ENCODE data around the gene CFTR. TPM values are rescaled to one million over a fixed set of nuclear protein-coding genes. Genes with fewer than 3 reads are reported as not detected.

The CFTR gene
- total RNA-seq, 1 experiment from 2014 or later: 1.2 TPM

- H3T11ph ChIP-seq (ENCODE audit: low read length): no peak overlapping the region
- TF ChIP-seq CTCF (conservative IDR thresholded peaks at IDR 0.05): no peak
- no peak overlapping the region for H3K9ac ChIP-seq (ENCODE audit: extremely low read depth, insufficient read length, low read length)
- no peak overlapping the region for H3K14ac ChIP-seq (ENCODE audit: insufficient read depth, low read length)
- no peaks in the 10 kb centered on the region for H4K20me1 ChIP-seq (ENCODE audit: control insufficient read depth, insufficient read depth, insufficient read length)
- H3K23ac ChIP-seq (ENCODE audit: insufficient read length, low read depth, low read length): no peak overlapping the region
- Mint-ChIP-seq H3K27ac (no peak overlapping the region), H3K27me3 (ENCODE audit: low read depth) (no peaks in the 10 kb centered on the region), H3K36me3 (ENCODE audit: insufficient read depth in 1 of 3, low read depth in 3 of 3) (peaks cover 0 to 5% (median 3%) of the 10 kb centered on the region in 3 experiments; a peak in 5 of 7 replicates), H3K4me3 (no peak overlapping the region), H3K9me3 (peaks cover 5% of the 10 kb centered on the region in 2 experiments; a peak in 4 of 5 replicates), H3K4me1 (no peaks in the 10 kb centered on the region)
- H4K91ac ChIP-seq (ENCODE audit: insufficient read length, low read depth, low read length): no peak overlapping the region
- H3K4me1 ChIP-seq (ENCODE audit: insufficient read depth, low read length): no peaks in the 10 kb centered on the region
- no peak overlapping the region for H4K5ac ChIP-seq (ENCODE audit: insufficient read length, low read depth, low read length)
- no peak overlapping the region for H2BK20ac ChIP-seq (ENCODE audit: low read depth, low read length, poor library complexity, severe bottlenecking)
- H3K4ac ChIP-seq (ENCODE audit: low read depth, low read length): no peak overlapping the region
- no peak overlapping the region for H3K18ac ChIP-seq (ENCODE audit: insufficient read length, low read depth, low read length)
- H2BK120ac ChIP-seq (ENCODE audit: low read depth, low read length, poor library complexity, severe bottlenecking): no peak overlapping the region
- H2BK12ac ChIP-seq (ENCODE audit: insufficient read length, low read depth, low read length): no peak overlapping the region
- H3K9me3 ChIP-seq (ENCODE audit: control insufficient read depth, low read depth, low read length): no peaks in the 10 kb centered on the region
- no peak overlapping the region for H3K56ac ChIP-seq (ENCODE audit: insufficient read length, low read depth, low read length)
- no peaks in the 10 kb centered on the region for H3K23me2 ChIP-seq (ENCODE audit: insufficient read length, low read depth, low read length, poor library complexity, severe bottlenecking)
- no peak overlapping the region for H2AFZ ChIP-seq (ENCODE audit: low read length)
- no peak overlapping the region for H3K4me2 ChIP-seq (ENCODE audit: insufficient read depth, insufficient read length, low read length)
- WGBS (ENCODE audit: extremely low coverage, insufficient read length, low lambda C conversion rate): no CpG with 5 or more reads among the region's 1 CpG
- no peak overlapping the region for H4K8ac ChIP-seq (replicated peaks; ENCODE audit: insufficient read length, low read depth, low read length)
- H3K27me3 ChIP-seq (ENCODE audit: insufficient read depth, low read length): no peaks in the 10 kb centered on the region
- no peak overlapping the region for H2BK5ac ChIP-seq (ENCODE audit: insufficient read length, low read length)
- H3K79me2 ChIP-seq (ENCODE audit: insufficient read depth, low read length): no peaks in the 10 kb centered on the region
- H2AK5ac ChIP-seq (ENCODE audit: insufficient read length, low read length): no peak overlapping the region
- DNase-seq: no peak
- no peak overlapping the region for H2BK15ac ChIP-seq (ENCODE audit: low read depth, low read length)
- no peaks in the 10 kb centered on the region for H3K79me1 ChIP-seq (ENCODE audit: insufficient read depth, low read depth, low read length, poor library complexity, severe bottlenecking)
- no peak overlapping the region for H3K27ac ChIP-seq (ENCODE audit: insufficient read length, low read depth, low read length)
These were observed 35.2 kb upstream of the CFTR start for GRCh38 chr7:117444646-117445045.
